Karpas-422 (cell line): ENCODE data around the gene ARL2BP. TPM values are rescaled to one million over a fixed set of nuclear protein-coding genes. Genes with fewer than 3 reads are reported as not detected.

Source experiments
- DNase-seq: peaks from one replicate; pipeline ENCODE4 v3.0.0-alpha.2; 2015
- H2AFZ ChIP-seq: fragments of 200-600 bp; sonication (generic); 2 replicates; pipeline ENCODE4 v1.6.1; 2014; ENCODE audit warnings: antibody characterized with exemption, low read length, mixed read lengths
- H3K27ac ChIP-seq: fragments of 200-600 bp; sonication (generic); 2 replicates; pipeline ENCODE4 v1.5.1; 2014; ENCODE audit warnings: mild to moderate bottlenecking, low read length, moderate library complexity
- H3K27me3 ChIP-seq: fragments of 200-600 bp; sonication (generic); 2 replicates; pipeline ENCODE4 v1.6.1; 2014; ENCODE audit warnings: low read length, mixed read lengths
- H3K36me3 ChIP-seq: fragments of 200-600 bp; sonication (generic); 2 replicates; pipeline ENCODE4 v1.6.1; 2014; ENCODE audit warnings: low read length, mixed read lengths; ENCODE audit not compliant: insufficient read depth
- H3K4me1 ChIP-seq: fragments of 200-600 bp; sonication (generic); 2 replicates; pipeline ENCODE4 v1.6.1; 2014; ENCODE audit warnings: mild to moderate bottlenecking, low read length, mixed read lengths
- H3K4me2 ChIP-seq: fragments of 200-600 bp; sonication (generic); 2 replicates; pipeline ENCODE4 v1.6.1; 2014; ENCODE audit warnings: low read length, low read depth, mild to moderate bottlenecking; ENCODE audit not compliant: poor library complexity, severe bottlenecking
- H3K4me3 ChIP-seq: fragments of 200-600 bp; sonication (generic); 2 replicates; pipeline ENCODE4 v1.5.1; 2014; ENCODE audit warnings: mild to moderate bottlenecking, antibody characterized with exemption, low read length, mixed read lengths
- H3K79me2 ChIP-seq: fragments of 200-600 bp; sonication (generic); 2 replicates; pipeline ENCODE4 v1.6.1; 2014; ENCODE audit warnings: mild to moderate bottlenecking, low read length, mixed read lengths
- H3K9ac ChIP-seq: fragments of 200-600 bp; sonication (generic); 2 replicates; pipeline ENCODE4 v1.6.0; 2014; ENCODE audit warnings: low read length
- H3K9me2 ChIP-seq: fragments of 200-600 bp; sonication (generic), shearing (Covaris generic); replicated peaks from 2 replicates; pipeline ENCODE4 v1.6.0; 2014; ENCODE audit warnings: mild to moderate bottlenecking, low read length, moderate library complexity; ENCODE audit not compliant: insufficient read depth
- H3K9me3 ChIP-seq: fragments of 300-700, 200-600 bp; sonication (generic); 2 replicates; pipeline ENCODE4 v1.6.1; 2014; ENCODE audit warnings: low read length, mixed read lengths
- H4K20me1 ChIP-seq: fragments of 200-600 bp; sonication (generic); 2 replicates; pipeline ENCODE4 v1.6.1; 2014; ENCODE audit warnings: mild to moderate bottlenecking, antibody characterized with exemption, low read length, low read depth; ENCODE audit not compliant: insufficient read depth
- total RNA-seq: library from RNA; depleted of rRNA; stranded (reverse); fragments of >200 nt; shearing (Covaris generic); gene quantifications from 2 replicates; pipeline ENCODE4 v1.2.3, GENCODE V29; 2014; ENCODE audit warnings: low replicate concordance

The ARL2BP gene
- total RNA-seq, 1 experiment from 2014 or later = 96.8 TPM

DNA sequence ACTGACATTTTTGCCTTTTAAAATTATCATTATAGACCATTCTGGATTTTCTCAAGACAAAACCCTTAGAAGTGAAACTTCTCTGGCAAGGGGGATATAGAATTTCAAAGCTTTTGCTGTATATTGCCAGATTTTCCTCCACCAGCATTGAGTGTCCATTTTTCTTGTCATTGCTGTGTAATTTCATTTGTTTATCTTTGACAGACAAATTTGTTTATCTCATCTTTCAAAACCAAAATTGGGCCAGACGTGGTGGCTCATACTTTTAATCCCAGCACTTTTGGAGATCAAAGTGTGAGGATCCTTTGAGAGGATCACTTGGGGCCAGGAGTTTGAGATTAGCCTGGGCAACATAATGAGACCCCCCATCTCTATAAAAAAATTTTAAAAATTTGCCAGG lies 16.0 kb upstream of the ARL2BP start:
- H3K79me2 ChIP-seq = no peaks in the 10 kb centered on the region
- no peak overlapping the region for H3K4me3 ChIP-seq
- DNase-seq = no peak
- peaks cover 44% of the 10 kb centered on the region for H3K36me3 ChIP-seq
- peaks cover 10% of the 10 kb centered on the region for H3K4me1 ChIP-seq
- H4K20me1 ChIP-seq = no peaks in the 10 kb centered on the region
- no peak overlapping the region for H2AFZ ChIP-seq
- no peaks in the 10 kb centered on the region for H3K9me3 ChIP-seq
- no peak overlapping the region for H3K9ac ChIP-seq
- no peak overlapping the region for H3K27ac ChIP-seq
- no peaks in the 10 kb centered on the region for H3K9me2 ChIP-seq
- no peak overlapping the region for H3K4me2 ChIP-seq
- H3K27me3 ChIP-seq = no peaks in the 10 kb centered on the region

DNA sequence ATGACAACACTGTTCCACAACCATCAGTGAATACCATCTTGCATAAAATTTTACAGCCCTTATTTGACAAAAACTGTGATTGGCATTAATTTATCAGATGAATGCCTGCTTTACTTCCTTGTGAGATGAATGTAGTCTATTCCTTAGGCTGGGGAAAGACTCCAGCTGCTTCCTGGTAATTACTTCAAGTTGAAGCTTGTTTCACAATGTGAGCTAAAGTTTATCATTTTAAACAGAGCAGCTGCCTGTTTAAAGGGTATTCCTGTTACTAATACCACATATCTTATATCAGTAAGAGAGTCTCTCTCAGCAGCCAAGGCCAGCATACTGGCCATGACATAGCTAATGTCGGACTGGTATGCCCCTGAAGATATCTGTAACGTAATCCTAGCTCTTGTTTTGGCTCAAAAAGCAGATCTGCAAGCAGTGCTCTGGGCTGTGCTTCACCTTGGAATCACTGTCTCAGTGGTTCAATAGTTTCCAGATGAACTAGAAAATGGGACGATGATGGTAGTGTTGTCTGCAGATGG lies 13.2 kb upstream of the ARL2BP start:
- H3K4me1 ChIP-seq = peaks cover 26% of the 10 kb centered on the region
- peaks cover 49% of the 10 kb centered on the region for H3K36me3 ChIP-seq
- H3K4me3 ChIP-seq = no peak overlapping the region
- H3K79me2 ChIP-seq = peaks cover 5% of the 10 kb centered on the region; the same call in 1 of the 2 replicates
- no peaks in the 10 kb centered on the region for H3K9me2 ChIP-seq
- no peak for DNase-seq
- no peak overlapping the region for H3K9ac ChIP-seq
- no peak overlapping the region for H3K27ac ChIP-seq
- no peaks in the 10 kb centered on the region for H3K27me3 ChIP-seq
- no peaks in the 10 kb centered on the region; the same call in 1 of the 2 replicates for H3K9me3 ChIP-seq
- no peaks in the 10 kb centered on the region for H4K20me1 ChIP-seq
- H3K4me2 ChIP-seq = no peak overlapping the region
- H2AFZ ChIP-seq = no peak overlapping the region

DNA sequence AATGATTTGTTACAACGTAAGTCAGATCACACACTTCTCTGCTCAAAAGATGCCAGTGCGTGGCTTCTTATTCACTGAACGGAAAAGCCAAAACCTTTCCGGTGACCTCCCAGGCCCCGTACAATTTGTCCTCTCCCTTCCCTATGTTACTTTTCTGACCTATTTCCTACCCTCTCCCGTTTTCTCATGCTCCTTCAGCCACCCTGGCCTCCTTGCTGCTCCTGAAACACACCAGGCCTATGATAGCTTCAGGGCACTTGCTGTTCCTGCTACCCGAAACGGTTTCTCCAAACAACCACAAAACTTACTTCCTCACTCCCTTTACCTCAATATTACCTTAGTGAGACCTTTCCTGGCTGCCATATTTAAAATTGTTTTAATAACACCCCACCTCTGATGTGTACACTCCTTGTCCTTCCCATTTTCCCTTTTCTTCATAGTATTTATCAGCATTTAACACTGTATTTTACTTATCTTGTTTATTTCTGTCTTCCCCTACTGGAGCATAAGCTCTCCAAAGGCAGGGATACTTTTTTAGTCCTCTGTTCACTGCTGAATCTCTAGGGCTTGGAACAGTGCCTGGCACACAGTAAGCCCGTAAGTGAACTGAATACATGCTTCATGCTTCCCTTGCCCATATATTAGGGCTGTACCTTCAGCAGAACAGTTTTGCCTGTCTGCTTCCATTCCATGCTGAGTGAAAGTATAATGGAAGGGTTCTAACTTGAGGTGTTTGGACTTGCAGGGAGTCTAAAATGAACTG lies 10.9 kb upstream of the ARL2BP start:
- H3K4me2 ChIP-seq = peak overlapping the region; percentile 72
- no peak for DNase-seq
- H2AFZ ChIP-seq = no peak overlapping the region
- peaks cover 40% of the 10 kb centered on the region for H3K36me3 ChIP-seq
- H3K27me3 ChIP-seq = no peaks in the 10 kb centered on the region
- H3K27ac ChIP-seq = peak overlapping the region; percentile 91
- no peaks in the 10 kb centered on the region; the same call in 1 of the 2 replicates for H3K9me3 ChIP-seq
- H3K9ac ChIP-seq = peak overlapping the region; percentile 49
- H3K79me2 ChIP-seq = peaks cover 5% of the 10 kb centered on the region; the same call in 1 of the 2 replicates
- peak overlapping the region; percentile 36; the same call in 1 of the 2 replicates for H3K4me3 ChIP-seq
- H3K4me1 ChIP-seq = peaks cover 26% of the 10 kb centered on the region
- H4K20me1 ChIP-seq = no peaks in the 10 kb centered on the region
- no peaks in the 10 kb centered on the region for H3K9me2 ChIP-seq

DNA sequence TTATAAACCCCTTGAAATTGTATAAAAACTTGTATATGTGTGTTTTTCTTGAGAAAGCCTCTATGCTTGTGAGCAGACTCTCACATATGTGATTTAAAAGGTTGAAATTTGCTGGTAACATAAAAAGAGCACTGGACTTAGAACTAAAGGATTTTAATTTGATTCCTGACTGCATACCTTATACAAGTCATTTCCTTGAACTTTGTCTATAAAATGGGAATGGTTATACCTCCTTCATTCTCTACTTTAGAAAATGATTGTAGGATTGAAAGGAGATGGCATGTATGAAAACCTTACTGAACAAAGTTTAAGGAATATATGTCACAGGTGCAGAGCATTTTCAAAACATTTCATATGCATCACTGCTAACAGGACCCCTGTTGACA lies 10.4 kb upstream of the ARL2BP start:
- peaks cover 40% of the 10 kb centered on the region for H3K36me3 ChIP-seq
- H3K27me3 ChIP-seq = no peaks in the 10 kb centered on the region
- no peaks in the 10 kb centered on the region; the same call in 1 of the 2 replicates for H3K9me3 ChIP-seq
- no peaks in the 10 kb centered on the region for H4K20me1 ChIP-seq
- no peak overlapping the region for H2AFZ ChIP-seq
- peak overlapping the region; percentile 72 for H3K4me2 ChIP-seq
- no peaks in the 10 kb centered on the region for H3K9me2 ChIP-seq
- H3K79me2 ChIP-seq = peaks cover 5% of the 10 kb centered on the region; the same call in 1 of the 2 replicates
- H3K27ac ChIP-seq = peak overlapping the region; percentile 91
- DNase-seq = no peak
- peak overlapping the region; percentile 36 for H3K4me3 ChIP-seq
- H3K9ac ChIP-seq = peak overlapping the region; percentile 49
- H3K4me1 ChIP-seq = peaks cover 26% of the 10 kb centered on the region

DNA sequence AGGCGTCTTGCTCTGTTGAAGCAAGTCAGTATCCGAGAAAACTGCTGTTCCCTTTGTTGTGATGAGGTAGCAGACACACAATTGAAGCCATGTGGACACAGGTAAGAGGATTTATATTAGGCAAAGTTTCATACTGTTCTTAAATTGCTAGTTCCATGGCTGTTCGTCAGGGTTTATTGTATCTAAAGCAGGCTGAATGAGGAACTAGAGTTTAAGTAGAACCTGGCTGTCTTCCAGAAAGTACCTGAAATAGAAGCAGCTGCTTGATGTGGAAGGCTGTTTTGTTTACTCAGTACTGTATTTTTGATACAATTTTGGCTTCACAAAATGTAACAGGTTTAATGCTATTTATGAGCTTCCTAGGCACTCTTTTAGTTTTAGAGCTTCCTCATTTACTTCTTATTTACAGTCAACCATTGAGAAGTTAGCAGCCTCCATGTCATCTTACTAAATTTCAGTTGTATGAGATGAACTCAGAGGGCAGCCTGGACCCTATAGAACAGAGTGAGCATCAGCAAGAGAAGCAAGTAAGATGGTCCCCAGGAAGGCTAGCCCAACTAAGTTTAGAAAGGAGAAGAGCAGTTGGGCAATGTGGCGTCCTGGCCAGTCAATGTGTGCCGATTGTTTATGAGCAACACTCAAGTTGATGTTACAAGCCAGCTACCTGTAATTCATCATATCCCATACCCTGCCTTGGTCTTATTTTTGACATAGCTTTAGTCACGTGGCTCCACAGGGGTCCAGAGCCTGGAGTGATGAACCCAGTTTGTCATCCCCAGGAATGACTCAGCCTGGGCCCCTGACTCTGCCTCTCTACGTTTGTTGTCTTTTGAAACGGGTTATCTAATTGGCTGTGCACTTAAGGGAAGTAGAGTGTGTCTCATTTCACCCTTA lies 9.7 kb upstream of the ARL2BP start:
- peak; percentile 83 for DNase-seq
- no peaks in the 10 kb centered on the region for H4K20me1 ChIP-seq
- no peak overlapping the region for H2AFZ ChIP-seq
- H3K9me3 ChIP-seq = no peaks in the 10 kb centered on the region; the same call in 1 of the 2 replicates
- peak overlapping the region; percentile 49 for H3K9ac ChIP-seq
- H3K36me3 ChIP-seq = peaks cover 38% of the 10 kb centered on the region
- peak overlapping the region; percentile 91 for H3K27ac ChIP-seq
- H3K79me2 ChIP-seq = peaks cover 5% of the 10 kb centered on the region; the same call in 1 of the 2 replicates
- no peaks in the 10 kb centered on the region for H3K9me2 ChIP-seq
- H3K27me3 ChIP-seq = no peaks in the 10 kb centered on the region
- peaks cover 32% of the 10 kb centered on the region for H3K4me1 ChIP-seq
- peak overlapping the region; percentile 72 for H3K4me2 ChIP-seq
- H3K4me3 ChIP-seq = peak overlapping the region; percentile 36

DNA sequence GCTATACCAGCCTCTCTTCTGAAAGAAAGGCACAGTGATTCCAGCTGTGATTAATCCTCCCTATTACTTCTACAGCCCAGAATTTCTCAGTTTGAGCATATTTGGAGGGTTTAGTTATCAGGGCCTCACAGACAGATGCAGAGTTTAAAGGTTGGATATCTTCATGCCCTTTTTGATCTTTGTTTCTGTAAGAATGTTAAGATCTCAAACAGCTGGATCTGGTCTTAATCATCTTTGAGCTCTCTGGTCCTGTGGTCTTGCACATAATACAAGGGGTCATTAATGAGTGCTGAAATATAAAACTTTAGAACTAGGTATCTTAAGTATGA lies 9.1 kb upstream of the ARL2BP start:
- Histone ChIP-seq H3K27me3 (no peaks in the 10 kb centered on the region), H3K4me1 (peaks cover 38% of the 10 kb centered on the region), H3K4me3 (peak overlapping the region; percentile 36; the same call in 1 of the 2 replicates), H3K9ac (no peak overlapping the region), H3K36me3 (peaks cover 32% of the 10 kb centered on the region), H3K79me2 (peaks cover 5% of the 10 kb centered on the region; the same call in 1 of the 2 replicates), H4K20me1 (no peaks in the 10 kb centered on the region), H3K27ac (peak overlapping the region; percentile 91), H3K9me2 (no peaks in the 10 kb centered on the region), H3K9me3 (no peaks in the 10 kb centered on the region; the same call in 1 of the 2 replicates), H2AFZ (no peak overlapping the region), H3K4me2 (peak overlapping the region; percentile 72)
- DNase-seq = no peak

DNA sequence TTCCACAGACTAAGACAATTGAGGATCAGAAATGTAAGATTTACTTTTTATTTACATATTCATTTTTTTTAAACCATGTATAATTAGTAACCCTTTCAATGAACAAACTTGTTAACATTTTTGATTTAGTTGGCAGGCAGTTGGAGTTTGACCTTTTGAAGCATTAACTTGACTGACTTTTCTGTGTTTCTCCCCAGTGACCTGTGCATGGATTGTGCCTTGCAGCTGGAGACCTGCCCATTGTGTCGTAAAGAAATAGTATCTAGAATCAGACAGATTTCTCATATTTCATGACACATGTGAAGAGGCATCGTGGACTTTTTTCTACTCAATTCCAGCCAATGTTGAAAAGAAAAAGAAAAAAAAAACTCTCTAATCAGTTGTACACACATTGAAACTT lies 6.4 kb upstream of the ARL2BP start:
- H3K4me2 ChIP-seq = no peak overlapping the region
- H2AFZ ChIP-seq = no peak overlapping the region
- peaks cover 19% of the 10 kb centered on the region for H3K36me3 ChIP-seq
- no peak for DNase-seq
- H3K79me2 ChIP-seq = peaks cover 5% of the 10 kb centered on the region; the same call in 1 of the 2 replicates
- no peaks in the 10 kb centered on the region for H3K9me2 ChIP-seq
- H3K27me3 ChIP-seq = no peaks in the 10 kb centered on the region
- peaks cover 44% of the 10 kb centered on the region for H3K4me1 ChIP-seq
- H3K9ac ChIP-seq = no peak overlapping the region
- H3K9me3 ChIP-seq = no peaks in the 10 kb centered on the region; the same call in 1 of the 2 replicates
- H4K20me1 ChIP-seq = no peaks in the 10 kb centered on the region
- peak overlapping the region; percentile 2; the same call in 1 of the 2 replicates for H3K27ac ChIP-seq
- H3K4me3 ChIP-seq = no peak overlapping the region
